SK-N-SH (cell line): Measurements from ENCODE around the gene TECPR1. TPM values are rescaled to one million over a fixed set of nuclear protein-coding genes. Genes with fewer than 3 reads are reported as not detected.

Experiments used
- CTCF ChIA-PET: fragments of 300-600, 350-600 bp; formaldehyde crosslinking; extraction: SDS; loops from one replicate; lab custom pipeline; 2021; lab: Yijun Ruan, JAX
- POLR2A ChIA-PET: fragments of 350-600 bp; sonication (Branson Sonifier 250); formaldehyde crosslinking; extraction: SDS; loops from one replicate; lab custom pipeline; 2020; ENCODE audit warnings: antibody characterized with exemption, inconsistent platforms; lab: Yijun Ruan, JAX
- DNase-seq: peaks from one replicate; pipeline ENCODE4 v3.0.0; 2012
- H2AFZ ChIP-seq: fragments of 200-600 bp; sonication (generic); 2 replicates; pipeline ENCODE4 v1.8.1; 2016; ENCODE audit warnings: antibody characterized with exemption, mild to moderate bottlenecking, low read depth
- H3F3A ChIP-seq: fragments of 200-600 bp; sonication (generic); replicated peaks from 2 replicates; pipeline ENCODE3; 2016; ENCODE audit warnings: antibody characterized with exemption, mild to moderate bottlenecking; ENCODE audit not compliant: insufficient read depth
- H3K27ac ChIP-seq, 2 experiments: fragments of 200-500 bp in 1 of 2; fragments of 200-600 bp in 1 of 2; sonication (Bioruptor generic) in 1 of 2; sonication (generic), shearing (Covaris generic) in 1 of 2; 2 replicates each; pipeline versions ENCODE4 v1.5.1 to v1.6.1; 2014 to 2016; ENCODE audit warnings: low read depth in 2 of 2, inconsistent platforms in 1 of 2, low read length in 1 of 2, mild to moderate bottlenecking in 1 of 2, mixed read lengths in 1 of 2
- H3K27me3 ChIP-seq: fragments of 200-600 bp; sonication (generic), shearing (Covaris generic); 2 replicates; pipeline ENCODE4 v1.6.1; 2016; ENCODE audit warnings: mixed run types; ENCODE audit not compliant: insufficient read depth
- H3K36me3 ChIP-seq, 2 experiments: fragments of 200-500 bp in 1 of 2; fragments of 200-600 bp in 1 of 2; sonication (Bioruptor generic) in 1 of 2; sonication (generic) in 1 of 2; replicated peaks in 1 of 2; 2 replicates each; pipeline versions ENCODE3 to v1.5.1; 2014 to 2016; ENCODE audit warnings: low read length in 1 of 2, mild to moderate bottlenecking in 1 of 2; ENCODE audit not compliant: insufficient read depth in 2 of 2, control insufficient read depth in 1 of 2
- H3K4me1 ChIP-seq, 2 experiments: fragments of 200-500 bp in 1 of 2; fragments of 200-600 bp in 1 of 2; sonication (Bioruptor generic) in 1 of 2; sonication (generic), shearing (Covaris generic) in 1 of 2; 2 replicates each; pipeline versions ENCODE4 v1.5.1 to v1.6.1; 2014 to 2016; ENCODE audit warnings: low read depth in 1 of 2, low read length in 1 of 2, mixed run types in 1 of 2; ENCODE audit not compliant: insufficient read depth in 2 of 2, control insufficient read depth in 1 of 2
- H3K4me2 ChIP-seq: fragments of 200-600 bp; sonication (generic), shearing (Covaris generic); 2 replicates; pipeline ENCODE4 v1.6.1; 2017; ENCODE audit warnings: mixed run types
- H3K4me3 ChIP-seq, 2 experiments: fragments of 200-500 bp in 1 of 2; fragments of 200-600 bp in 1 of 2; sonication (Bioruptor generic) in 1 of 2; sonication (generic), shearing (Covaris generic) in 1 of 2; 2 replicates each; pipeline versions ENCODE4 v1.5.1 to v1.8.1; 2014 to 2016; ENCODE audit warnings: low read depth in 2 of 2, inconsistent platforms in 1 of 2, low read length in 1 of 2, mild to moderate bottlenecking in 1 of 2, mixed read lengths in 1 of 2, moderate library complexity in 1 of 2
- H3K79me2 ChIP-seq: fragments of 200-600 bp; sonication (generic); 2 replicates; pipeline ENCODE4 v1.8.1; 2017; ENCODE audit warnings: mild to moderate bottlenecking; ENCODE audit not compliant: insufficient read depth
- H3K9ac ChIP-seq: fragments of 200-600 bp; sonication (generic); 2 replicates; pipeline ENCODE4 v1.6.1; 2017; ENCODE audit warnings: mixed run types
- H3K9me2 ChIP-seq: fragments of 200-600 bp; sonication (generic); 2 replicates; pipeline ENCODE4 v1.6.1; 2017; ENCODE audit warnings: mixed run types
- H3K9me3 ChIP-seq: fragments of 200-600 bp; sonication (generic); 2 replicates; pipeline ENCODE4 v1.6.1; 2017; ENCODE audit warnings: mixed run types, mild to moderate bottlenecking, moderate library complexity
- H4K20me1 ChIP-seq: fragments of 200-600 bp; sonication (generic); 2 replicates; pipeline ENCODE4 v1.6.1; 2017; ENCODE audit warnings: mild to moderate bottlenecking, mixed run types; ENCODE audit not compliant: insufficient read depth
- ELF1 ChIP-seq: IDR thresholded peaks from 2 replicates; pipeline ENCODE4 v1.4.0; 2012
- EZH2phosphoT487 ChIP-seq: fragments of 200-600 bp; sonication (generic); IDR thresholded peaks from 2 replicates; pipeline ENCODE4 v1.6.1; 2017; ENCODE audit warnings: low read depth, mixed run types, mild to moderate bottlenecking, antibody characterized with exemption, moderate library complexity, borderline replicate concordance
- FOXM1 ChIP-seq: IDR thresholded peaks from 2 replicates; pipeline ENCODE4 v1.4.0; 2012; ENCODE audit warnings: low read depth, mild to moderate bottlenecking
- MAX ChIP-seq: IDR thresholded peaks from 2 replicates; pipeline ENCODE4 v1.4.0; 2012; ENCODE audit warnings: low read depth
- POLR2AphosphoS5 ChIP-seq: IDR thresholded peaks from 2 replicates; pipeline ENCODE4 v1.6.1; 2012; ENCODE audit warnings: low read depth, low read length
- RAD21 ChIP-seq: IDR thresholded peaks from 2 replicates; pipeline ENCODE4 v1.6.1; 2012; ENCODE audit warnings: mild to moderate bottlenecking, low read length
- RCOR1 ChIP-seq: fragments of 150-350 bp; IDR thresholded peaks from 2 replicates; pipeline ENCODE4 v1.6.1; 2017; ENCODE audit warnings: antibody characterized with exemption, low read length
- RFX5 ChIP-seq: IDR thresholded peaks from 2 replicates; pipeline ENCODE4 v1.6.1; 2012; ENCODE audit warnings: mild to moderate bottlenecking, improper control_type of control experiment, low read length
- YY1 ChIP-seq: IDR thresholded peaks from 2 replicates; pipeline ENCODE4 v1.4.0; 2012; ENCODE audit warnings: low read depth, mild to moderate bottlenecking
- WGBS: methylation state at CpG from one replicate; pipeline ENCODE4 v1.1.6; 2017; ENCODE audit warnings: low lambda C conversion rate; 5-methylcytosine and 5-hydroxymethylcytosine counted together
- polyA plus RNA-seq, 3 experiments: library from polyadenylated mRNA; depleted of rRNA; stranded (reverse); fragments of >200 nt; gene quantifications; 2 replicates each; pipeline ENCODE4 v1.2.3, GENCODE V29; 2012
- TF ChIP-seq, protein P1 (sequence below): IDR thresholded peaks from 2 replicates; pipeline ENCODE4; 2012
- TF ChIP-seq, protein P2 (sequence below): IDR thresholded peaks from 2 replicates; pipeline ENCODE4 v1.4.0; 2012; ENCODE audit warnings: low read depth, borderline replicate concordance

Gene TECPR1
- polyA plus RNA-seq, 1 of the 3 experiments (the other 2 are of a cell fraction), result 6.8 TPM

DNA sequence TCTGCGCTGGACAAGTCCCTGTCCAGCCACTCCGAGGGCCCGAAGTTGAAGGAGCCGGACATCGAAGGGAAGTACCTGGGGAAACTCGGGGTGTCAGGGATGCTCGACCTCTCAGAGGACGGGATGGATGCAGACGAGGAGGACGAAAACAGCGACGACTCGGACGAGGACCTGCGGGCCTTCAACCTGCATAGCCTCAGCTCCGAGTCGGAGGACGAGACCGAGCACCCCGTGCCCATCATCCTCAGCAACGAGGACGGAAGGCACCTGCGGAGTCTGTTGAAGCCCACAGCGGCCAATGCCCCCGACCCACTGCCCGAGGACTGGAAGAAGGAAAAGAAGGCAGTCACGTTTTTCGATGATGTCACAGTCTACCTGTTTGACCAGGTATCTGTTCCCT, 57.8 kb downstream of the TECPR1 start:
- 93% methylated on average over 26 of the region's 28 CpGs for WGBS
- Histone ChIP-seq H3K79me2 (no peaks in the 10 kb centered on the region), H3K27ac (no peak overlapping the region), H3K36me3 (peaks cover 29 to 34% of the 10 kb centered on the region in 2 experiments), H2AFZ (no peak overlapping the region), H3K9me3 (no peaks in the 10 kb centered on the region), H3K9ac (no peak overlapping the region), H3K4me3 (no peak overlapping the region), H3K4me1 (no peaks in the 10 kb centered on the region), H3F3A (no peaks in the 10 kb centered on the region), H3K27me3 (no peaks in the 10 kb centered on the region), H3K4me2 (no peak overlapping the region), H3K9me2 (no peaks in the 10 kb centered on the region), H4K20me1 (no peaks in the 10 kb centered on the region)
- POLR2A ChIA-PET, result no interaction called here
- DNase-seq, result no peak
- CTCF ChIA-PET, result interaction anchor here (1.9 kb wide), 1 partner anchor 18 kb away, joined by 5 read pairs; no protein-coding TSS in a partner anchor
- TF ChIP-seq RCOR1 (no peak), RFX5 (no peak)
- TF ChIP-seq, protein P1, sequence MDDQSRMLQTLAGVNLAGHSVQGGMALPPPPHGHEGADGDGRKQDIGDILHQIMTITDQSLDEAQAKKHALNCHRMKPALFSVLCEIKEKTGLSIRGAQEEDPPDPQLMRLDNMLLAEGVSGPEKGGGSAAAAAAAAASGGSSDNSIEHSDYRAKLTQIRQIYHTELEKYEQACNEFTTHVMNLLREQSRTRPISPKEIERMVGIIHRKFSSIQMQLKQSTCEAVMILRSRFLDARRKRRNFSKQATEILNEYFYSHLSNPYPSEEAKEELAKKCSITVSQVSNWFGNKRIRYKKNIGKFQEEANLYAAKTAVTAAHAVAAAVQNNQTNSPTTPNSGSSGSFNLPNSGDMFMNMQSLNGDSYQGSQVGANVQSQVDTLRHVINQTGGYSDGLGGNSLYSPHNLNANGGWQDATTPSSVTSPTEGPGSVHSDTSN, result no peak

DNA sequence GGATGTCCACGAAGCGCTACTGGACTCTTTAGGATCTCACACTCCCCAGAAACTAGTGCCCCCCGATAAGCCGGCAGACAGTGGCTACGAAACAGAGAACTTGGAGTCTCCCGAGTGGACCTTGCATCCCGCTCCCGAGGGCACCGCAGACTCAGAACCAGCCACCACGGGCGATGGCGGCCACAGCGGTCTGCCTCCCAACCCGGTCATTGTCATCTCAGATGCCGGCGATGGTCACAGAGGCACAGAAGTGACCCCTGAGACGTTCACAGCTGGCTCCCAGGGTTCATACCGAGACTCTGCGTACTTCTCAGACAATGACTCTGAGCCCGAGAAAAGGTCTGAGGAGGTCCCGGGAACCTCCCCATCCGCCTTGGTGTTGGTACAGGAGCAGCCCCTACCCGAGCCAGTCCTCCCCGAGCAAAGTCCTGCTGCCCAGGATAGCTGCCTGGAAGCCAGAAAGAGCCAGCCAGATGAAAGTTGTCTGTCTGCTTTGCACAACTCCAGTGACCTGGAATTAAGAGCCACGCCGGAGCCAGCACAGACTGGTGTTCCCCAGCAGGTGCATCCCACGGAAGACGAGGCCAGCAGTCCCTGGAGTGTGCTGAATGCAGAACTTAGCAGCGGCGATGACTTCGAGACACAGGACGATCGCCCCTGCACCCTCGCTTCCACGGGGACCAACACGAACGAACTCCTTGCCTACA, 58.4 kb downstream of the TECPR1 start:
- DNase-seq, result no peak
- Histone ChIP-seq H3K4me1 (no peaks in the 10 kb centered on the region), H3K79me2 (no peaks in the 10 kb centered on the region), H3K9ac (no peak overlapping the region), H3K27me3 (no peaks in the 10 kb centered on the region), H4K20me1 (no peaks in the 10 kb centered on the region), H3F3A (no peaks in the 10 kb centered on the region), H3K9me3 (no peaks in the 10 kb centered on the region), H2AFZ (no peak overlapping the region), H3K4me2 (no peak overlapping the region), H3K4me3 (no peak overlapping the region), H3K9me2 (no peaks in the 10 kb centered on the region), H3K27ac (no peak overlapping the region), H3K36me3 (peaks cover 29 to 34% of the 10 kb centered on the region in 2 experiments)
- TF ChIP-seq EZH2phosphoT487 (no peak), FOXM1 (no peak), POLR2AphosphoS5 (no peak), ELF1 (no peak), RAD21 (no peak), YY1 (no peak), MAX (no peak)
- TF ChIP-seq, protein P2, sequence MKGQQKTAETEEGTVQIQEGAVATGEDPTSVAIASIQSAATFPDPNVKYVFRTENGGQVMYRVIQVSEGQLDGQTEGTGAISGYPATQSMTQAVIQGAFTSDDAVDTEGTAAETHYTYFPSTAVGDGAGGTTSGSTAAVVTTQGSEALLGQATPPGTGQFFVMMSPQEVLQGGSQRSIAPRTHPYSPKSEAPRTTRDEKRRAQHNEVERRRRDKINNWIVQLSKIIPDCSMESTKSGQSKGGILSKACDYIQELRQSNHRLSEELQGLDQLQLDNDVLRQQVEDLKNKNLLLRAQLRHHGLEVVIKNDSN, result no peak
- WGBS, result 95% methylated on average over 31 of the region's 37 CpGs
- ChIA-PET CTCF (no interaction called here), POLR2A (no interaction called here)
